Iris pigment epithelial cell (primary cell): ENCODE results near the gene PGM5.

ENCODE experiments used
- DNase-seq: peaks from one replicate; pipeline ENCODE4 v3.0.0-alpha.2; 2011; ENCODE audit warnings: low read depth

PGM5 gene

DNA sequence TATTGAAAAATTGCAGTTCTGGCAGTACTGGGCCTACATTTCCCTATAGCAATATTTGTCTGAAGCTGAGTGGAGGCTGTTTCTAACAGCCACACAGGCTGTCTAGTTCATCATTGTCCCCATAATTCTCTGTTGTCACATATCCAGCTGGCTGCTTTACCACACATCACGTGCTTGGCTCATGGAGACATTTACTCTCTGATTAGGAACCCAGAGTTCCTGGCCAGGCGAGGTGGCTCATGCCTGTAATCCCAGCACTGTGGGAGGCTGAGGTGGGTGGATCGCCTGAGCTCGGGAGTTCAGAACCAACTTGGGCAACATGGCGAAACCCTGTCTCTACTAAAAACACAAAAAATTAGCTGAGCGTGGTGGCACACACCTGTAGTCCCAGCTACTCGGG is 81.4 kb downstream of the PGM5 start:
- DNase-seq: no peak

DNA sequence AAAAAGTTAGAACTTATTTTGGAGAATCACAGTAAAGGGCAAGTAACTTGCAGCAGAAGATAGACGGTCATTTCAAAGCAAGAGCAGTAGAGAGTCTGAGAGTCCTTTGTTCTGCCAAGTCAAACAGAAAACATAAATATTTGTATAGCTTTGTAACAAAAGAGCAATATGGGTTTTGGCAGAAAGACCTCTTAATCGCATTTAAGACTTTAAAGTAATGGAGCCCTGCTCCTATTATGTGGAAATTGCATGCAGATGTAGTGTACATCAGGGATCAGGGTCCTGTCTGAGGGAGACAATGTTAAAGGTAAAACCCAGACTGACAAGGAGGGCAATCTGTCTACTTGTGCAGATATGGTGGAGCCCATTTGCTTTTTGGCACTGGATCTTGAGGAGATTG is 87.2 kb downstream of the PGM5 start:
- DNase-seq: no peak

DNA sequence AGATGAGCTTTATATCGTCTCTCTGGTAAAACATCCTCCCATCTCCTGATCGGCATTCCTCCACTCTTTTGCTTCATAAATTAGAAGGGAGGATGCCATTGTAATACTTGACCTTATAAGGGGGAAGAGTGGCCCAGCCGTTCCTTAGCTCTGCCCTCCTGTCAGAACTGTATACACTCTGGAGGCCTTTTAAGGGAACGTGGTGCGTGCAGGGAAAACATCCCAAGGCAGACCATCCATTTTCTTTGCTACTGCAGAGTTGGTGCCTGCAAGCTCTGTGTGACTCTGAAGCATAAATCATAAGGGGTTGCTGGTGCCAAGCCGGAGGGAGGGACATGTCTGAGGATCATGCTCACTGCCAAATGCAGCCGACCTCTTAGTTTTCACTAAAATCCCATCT is 90.4 kb downstream of the PGM5 start:
- no peak for DNase-seq

DNA sequence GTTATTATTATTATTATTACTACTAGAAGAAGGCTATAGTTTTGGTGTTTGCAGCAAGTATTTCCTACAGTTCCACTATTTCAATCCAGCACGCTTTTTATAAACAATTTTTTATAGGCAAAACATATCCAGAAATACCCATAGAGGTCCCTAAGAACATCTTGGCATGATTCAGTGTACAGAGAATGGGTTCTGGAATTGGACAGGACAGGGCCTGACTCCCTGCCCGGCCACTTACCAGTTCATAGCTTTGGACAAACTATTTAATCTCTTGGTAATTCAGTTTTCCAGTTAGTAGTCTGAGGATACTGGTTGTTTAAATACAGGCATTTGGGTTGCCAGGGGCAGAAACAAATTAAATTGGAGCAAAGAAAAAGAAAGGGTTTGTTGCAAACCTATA is 91.2 kb downstream of the PGM5 start:
- DNase-seq: no peak

DNA sequence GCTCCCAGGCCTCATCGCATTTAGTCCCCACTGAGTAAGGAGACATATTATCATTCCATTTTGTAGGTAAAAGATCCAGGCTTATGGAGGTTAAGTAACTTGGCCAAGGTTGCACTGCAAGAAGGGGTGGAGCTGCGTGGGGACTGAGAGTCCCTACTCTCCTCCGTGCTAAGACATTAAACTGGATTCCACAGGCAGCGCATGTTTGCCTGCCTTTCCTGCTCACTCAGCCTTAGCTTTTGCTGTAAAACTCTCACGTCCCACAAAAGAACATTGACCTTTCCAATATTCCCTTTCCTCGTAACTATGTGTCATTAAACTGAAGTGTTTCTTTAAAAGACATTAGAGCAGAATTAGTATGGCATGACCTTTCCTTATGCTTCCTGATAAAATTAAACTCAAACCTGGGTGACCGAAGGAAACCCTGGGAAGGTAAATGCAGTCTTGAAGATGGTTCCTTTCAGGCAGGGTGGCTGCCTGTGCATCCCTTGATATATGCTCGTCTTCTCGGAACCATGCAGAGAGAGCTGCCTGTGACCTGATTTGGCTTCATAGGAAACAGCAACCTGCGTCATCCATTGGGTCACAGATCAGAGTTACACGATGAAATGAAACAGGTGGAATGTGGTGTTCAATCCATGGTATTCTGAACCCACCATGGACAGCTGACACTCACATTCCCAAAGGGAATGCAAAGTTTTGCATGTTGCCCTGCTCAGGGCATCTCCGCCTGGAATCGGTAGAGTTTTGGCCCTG is 98.3 kb downstream of the PGM5 start:
- DNase-seq: no peak

DNA sequence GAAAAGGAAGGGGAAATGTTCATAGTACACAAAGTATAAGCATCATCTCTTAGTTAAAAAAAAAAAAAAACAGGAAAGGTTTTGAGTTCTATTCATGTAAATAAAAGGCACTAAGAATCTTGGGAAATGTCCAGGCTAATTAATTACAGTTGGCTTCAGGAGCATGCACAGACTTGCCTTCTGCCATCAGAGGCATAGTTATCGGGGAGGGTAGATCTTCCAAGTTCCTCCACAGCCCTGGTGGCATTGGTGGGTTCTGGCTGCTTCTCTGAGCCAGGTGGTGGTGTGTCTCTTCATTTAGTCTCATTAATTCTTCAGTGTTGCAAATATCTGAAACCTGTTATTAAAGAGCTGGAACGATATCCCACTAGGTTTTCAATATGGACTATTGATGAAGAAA is 99.0 kb downstream of the PGM5 start:
- peak; percentile 3 for DNase-seq

DNA sequence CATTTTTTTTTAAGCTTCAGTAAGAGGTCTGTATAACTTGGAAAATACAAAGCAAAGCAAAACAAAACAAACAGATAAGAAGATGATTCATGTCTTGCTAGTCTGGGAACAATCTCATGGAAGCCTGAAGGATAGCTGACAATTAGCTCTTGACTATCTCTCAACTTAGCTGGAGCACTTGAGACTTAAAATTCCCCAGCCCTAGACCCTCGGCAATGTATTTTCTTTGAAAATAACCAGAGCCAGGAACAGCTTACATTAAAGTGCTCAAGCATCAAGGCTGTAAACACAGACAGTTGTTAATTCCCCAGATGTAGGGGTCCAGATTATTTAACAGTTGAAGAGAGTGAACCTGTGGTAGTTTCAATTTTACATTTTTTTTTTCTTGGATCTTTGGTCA is 101.4 kb downstream of the PGM5 start:
- DNase-seq: no peak

DNA sequence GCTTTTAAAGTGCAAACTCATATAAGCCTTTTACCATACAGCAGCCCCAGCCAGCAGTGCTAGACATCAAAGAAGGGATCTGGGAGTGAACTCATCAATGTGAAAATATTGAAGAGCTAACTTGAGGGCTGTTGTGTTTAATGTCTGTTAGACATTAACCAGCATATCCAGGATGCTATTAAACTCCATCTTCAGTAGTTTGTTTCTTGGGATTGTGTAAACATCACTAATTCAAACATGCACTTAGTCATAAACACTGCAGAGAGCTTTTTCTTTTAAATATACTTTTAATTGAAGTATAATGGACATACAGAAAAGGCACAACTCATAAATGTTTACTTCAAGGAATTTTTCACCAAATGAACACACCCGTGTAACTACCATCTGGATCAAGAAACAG is 102.5 kb downstream of the PGM5 start:
- no peak for DNase-seq

DNA sequence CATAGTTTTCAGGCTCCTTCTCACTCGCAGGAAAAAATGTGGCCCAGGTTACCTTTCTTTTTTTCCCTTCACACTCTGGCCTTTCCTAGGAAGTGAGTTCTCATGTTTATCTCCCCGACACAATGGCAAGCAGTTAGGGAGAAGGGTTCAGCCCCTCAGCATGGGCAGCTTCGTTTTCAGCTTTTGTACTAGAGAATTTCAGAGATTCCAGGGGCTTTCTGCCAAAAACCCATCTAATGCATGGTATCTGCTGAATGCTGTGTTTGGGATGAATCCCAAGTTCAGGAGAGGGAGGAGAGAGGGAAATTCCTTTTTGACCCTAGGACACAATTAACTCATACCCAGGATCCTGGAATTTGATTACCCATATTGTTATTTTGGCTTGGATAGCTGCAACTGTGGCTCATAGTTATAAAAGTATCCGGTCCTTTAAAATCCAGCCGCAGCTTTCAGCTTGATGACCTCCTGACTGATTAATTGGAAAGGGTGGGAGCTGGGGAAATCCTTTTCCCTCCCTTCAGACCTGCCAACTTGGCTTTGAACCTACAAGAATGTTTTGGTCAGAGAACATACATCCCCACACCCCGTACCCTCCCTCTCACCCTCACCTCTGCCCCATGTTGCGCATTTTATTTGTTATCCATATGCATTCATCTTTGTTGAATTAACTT is 105.8 kb downstream of the PGM5 start:
- DNase-seq: no peak

DNA sequence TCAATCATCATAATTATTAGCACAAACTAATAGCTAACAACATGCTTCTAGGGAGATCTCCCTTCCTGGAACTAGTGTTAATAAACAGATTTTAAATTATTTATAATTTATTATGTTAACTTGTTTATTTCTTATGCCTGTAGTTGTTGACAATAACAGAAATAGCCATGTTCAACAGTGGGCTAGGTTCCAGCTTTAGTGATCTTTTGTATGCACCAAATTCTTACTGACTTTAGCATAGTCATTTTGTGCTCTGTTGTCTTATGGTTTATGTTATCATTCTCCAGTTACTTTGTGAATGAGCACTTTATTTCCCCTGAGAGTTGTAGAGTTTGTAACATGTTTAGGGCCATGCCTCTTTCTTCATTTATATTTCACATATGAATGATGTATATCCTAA is 113.7 kb downstream of the PGM5 start:
- no peak for DNase-seq

DNA sequence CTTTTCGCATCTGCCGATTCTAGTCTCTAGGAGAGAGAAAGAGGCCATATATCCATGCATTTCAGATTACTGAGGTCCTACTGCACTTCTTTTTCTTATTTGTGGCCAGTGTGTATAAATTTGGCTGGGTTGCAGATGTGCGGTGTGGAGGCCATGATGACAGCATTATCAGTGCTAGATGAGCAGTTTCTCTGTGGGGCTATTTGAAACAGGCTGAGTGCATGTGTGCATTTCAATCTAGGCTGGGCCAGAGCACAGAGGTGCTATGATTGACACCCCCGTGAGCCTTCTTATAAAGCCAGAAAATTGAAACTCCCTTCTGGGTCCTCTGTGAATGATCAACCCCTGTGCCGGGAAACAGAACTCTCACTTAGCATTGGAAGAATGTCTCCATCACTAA is 114.2 kb downstream of the PGM5 start:
- DNase-seq: no peak

DNA sequence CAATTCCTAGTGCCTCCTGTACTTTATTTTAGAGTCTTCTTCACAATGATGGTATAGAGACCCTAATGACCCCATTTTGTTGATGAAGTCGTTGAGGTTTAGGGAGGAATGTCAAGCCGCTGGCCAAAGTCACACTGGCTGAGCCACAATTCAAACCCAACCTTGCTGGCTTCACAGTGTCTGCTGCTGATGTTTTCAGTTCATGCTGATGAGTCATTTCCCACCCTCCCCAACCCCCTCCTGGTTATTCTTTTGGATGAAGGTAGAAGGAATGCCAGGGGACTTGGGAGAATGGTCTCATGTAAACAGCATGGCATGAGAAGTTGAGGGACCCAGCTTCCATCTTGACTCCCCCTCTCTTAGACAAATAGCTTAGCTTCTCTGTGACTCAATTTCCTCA is 115.7 kb downstream of the PGM5 start:
- DNase-seq: no peak

DNA sequence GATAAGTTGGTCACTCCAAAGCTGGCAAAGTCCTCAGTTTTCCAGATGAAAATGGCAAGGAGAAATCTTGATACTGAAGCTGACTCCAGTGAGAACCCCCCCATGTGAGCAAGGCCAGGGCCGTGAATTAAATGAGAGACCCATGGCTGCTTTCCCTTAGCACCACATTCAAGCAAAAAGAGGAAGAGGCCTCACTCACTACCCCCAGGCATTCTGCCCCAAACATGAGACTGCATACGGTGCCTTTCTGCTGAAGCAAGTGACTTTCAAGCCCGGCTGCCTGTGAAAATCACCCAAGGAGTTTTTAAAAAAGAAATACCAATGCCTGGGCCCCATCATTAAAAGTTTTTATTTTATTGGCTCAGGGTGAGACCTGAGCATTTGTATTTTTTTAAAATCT is 117.4 kb downstream of the PGM5 start:
- no peak for DNase-seq

DNA sequence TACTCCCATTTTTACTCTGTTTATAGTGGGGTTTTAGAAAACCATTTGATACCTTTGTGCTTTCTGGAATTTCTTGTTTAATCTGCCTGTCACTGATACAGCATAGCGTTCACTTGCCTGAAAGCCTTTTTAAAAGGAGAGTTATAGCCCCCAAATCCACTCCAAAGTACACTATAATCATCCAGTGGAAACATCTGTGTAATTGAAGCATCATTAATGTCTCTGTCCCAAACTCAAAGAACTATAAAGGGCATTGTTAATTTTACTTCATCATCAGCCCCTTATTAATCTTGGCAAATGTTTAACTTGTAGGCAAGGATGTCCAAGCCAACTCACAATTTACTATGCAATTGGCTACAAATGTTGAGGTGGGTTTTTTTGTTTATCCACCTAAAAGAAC is 120.0 kb downstream of the PGM5 start:
- no peak for DNase-seq

DNA sequence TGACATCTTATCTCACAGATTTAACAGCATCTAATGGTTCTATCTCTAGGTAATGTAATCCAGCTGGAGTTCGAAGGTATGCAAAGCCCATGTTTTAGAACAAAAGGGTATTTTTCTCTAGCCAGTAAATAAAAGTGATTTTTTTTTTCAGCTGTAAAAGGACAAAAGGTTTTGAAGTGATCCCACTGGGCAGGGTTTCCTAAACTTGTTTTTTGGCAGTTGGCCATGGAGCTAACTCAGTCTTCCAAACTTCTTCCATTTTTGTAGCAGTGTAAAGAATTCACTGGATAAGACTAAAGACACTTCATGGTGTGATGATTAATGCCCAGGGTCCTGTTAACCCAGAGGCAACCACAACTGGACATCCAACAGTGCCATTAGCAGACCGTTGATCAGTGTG is 120.4 kb downstream of the PGM5 start:
- DNase-seq: no peak

DNA sequence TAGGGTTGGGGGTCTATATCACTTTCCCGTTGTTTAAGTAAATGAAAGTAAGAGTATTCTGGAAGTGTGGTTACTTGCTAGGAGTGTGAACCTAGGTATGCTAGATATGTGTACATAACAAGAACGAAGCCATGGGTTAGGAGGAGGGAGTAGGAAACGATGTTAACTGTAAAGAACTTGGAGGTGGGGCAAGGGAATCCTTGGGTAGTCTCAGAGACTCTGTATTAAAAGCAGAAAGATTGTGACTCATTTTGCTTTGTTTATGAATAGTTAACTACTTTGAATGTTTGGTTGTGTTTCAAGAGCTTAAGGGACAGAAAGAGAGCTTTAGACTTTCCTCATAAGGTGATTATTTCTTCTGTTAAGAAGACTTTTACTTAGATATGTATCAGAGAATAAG is 124.4 kb downstream of the PGM5 start:
- no peak for DNase-seq

DNA sequence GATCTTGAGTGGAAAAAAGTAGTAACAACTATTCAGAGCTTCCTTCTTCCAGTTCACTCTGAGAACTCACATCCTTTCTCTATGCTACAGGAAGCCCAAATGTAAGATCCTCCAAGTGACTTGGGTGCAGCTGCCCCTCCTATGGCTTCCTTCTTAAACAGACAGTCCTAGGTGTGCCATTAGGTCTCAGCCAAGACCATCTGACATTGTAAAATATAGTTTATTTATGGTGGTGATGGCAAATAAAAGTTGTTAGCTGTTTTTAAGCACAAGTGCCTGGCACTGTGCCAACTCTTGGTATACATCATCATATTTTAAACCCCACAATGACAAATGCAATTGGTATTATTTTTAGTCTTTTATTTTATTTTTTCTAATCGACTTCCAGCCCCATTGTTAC is 126.1 kb downstream of the PGM5 start:
- no peak for DNase-seq

DNA sequence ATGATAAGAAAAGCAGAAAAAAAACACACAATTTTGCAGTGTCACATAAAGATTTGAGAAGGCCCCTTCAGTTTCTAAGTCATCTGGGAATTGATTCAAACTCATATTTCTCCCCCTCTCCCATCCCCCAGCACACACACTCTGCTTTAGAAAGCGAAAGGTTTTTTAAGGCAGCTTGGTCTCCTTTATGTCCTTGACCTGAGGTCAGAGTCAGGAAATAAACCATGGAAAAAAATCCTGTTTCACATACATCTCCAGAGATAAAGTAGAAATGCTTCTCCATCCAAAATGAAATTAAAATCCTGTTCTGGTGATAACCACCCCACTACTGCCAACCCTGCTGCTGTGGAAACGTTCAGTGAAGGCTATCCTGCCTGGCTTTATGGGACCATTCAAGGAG is 131.7 kb downstream of the PGM5 start:
- no peak for DNase-seq

DNA sequence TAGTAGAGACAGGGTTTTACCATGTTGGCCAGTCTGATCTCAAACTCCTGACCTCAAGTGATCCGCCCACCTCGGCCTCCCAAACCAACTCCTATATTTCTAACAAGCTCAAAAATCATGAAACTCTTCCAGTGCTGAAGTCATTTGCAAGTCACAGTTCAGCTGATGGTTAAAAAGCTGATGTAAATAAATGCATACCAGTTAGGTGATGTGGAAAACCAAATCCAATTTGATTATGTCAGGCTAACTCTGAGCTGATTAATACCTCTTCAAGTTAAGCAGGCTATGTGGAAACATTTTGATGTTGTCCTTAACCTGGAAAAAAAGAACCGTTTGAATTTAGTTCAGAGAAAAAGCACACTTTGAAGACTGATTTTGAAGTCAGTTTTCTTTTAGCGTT is 133.2 kb downstream of the PGM5 start:
- peak; percentile 34 for DNase-seq

DNA sequence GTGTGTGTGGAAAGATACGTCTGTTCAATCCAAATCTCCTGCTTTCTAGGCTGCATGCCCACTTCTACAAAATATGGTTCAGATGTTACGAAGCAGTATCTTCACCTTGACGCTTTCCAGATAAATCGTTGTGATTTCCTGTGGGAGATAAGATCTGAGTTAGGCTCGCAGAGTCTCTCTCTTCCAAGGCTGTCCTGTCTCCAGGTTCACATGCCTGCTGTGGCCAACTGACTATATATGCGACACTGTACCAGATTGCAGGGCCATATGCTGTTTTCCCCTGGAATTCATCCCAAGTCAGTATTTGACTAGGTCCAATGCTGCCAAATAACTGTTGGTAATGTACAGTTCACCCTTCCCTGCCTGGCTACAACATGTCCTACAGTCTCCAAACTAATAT is 136.4 kb downstream of the PGM5 start:
- no peak for DNase-seq

DNA sequence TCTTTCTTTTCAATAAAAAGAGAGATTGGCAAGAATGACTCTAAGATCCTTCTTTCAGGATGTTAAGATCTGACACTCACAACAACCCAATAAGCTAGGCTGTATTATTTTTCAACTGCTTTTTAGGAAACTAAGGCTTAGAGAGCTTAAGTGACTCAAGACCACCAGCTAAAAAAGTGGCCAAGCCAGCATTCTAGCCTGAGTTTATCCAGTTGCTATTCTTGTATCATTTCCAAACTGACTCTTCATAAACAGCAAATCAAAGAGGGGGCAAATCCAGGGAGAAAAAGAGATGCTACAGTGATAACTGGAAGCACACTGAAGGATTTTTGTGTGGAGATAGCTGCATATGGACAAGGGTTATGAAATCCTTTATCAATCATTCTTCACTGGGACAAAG is 137.1 kb downstream of the PGM5 start:
- DNase-seq: no peak

DNA sequence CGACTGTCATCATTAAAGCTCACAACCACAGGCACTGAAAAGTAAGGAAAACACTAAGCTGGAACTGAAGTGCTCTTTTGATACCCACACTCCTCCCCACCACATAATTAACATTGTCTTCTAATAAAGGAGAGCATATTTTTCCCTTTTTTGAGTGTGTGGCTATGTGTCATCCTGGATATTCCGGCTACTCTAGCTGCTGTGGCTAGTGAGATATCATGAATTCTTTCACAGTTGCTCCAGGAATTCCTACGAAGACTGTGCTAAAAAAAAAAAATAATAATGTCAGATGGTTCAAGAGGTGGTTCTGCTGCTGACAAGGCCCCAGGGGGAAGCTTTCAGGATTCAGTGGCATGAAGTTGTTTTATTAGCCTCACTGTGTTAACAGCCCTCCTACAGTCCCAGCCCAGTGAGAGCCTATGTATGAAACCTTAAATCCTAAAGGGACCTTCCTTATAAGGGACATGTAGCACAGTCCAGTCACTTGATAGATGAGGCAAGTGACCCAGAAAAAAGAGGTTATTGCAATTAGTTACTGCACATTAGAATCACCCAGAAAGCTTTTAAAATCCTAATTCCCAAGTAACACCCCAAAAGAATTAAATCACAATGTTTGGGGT is 137.7 kb downstream of the PGM5 start:
- DNase-seq: no peak

DNA sequence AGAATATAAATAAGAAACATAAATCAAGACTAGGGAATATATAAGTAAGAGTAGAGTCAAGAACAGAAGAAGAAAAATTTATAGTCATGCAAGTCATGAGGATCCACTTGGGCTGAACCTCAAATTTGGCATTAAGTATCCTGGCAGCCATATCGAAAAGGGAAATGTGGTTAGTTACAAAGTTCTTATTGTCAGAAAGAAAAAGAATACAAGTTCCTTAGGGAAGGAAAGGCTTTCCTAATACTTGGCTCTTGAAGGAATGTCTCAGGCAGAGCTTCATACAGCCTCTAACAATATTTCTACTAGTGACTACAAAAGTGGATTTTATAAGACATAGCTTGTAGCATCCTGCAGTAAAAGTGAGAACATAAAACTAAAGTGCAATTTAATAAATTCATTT is 138.8 kb downstream of the PGM5 start:
- no peak for DNase-seq

DNA sequence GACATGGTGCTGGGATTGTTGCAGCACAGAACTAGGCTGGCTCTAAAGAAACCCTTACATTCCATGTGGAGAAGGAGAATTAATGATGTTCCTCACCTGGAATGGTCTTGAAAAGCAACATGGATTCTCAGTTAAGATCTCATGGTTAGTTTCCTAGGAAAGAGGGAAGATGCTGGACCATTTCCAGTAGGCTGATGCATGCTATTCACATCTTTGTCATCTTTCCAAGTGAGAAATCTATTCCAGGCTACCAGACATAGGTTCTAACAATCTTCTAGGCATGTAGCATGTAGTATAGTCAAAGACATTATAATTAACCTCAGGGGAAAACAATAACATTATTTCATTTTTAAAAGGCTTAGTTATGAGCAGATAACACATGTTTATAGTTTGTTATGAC is 139.9 kb downstream of the PGM5 start:
- DNase-seq: no peak
